Stimulated activated CD4-positive, alpha-beta T cell treated with anti-CD3 and anti-CD28 coated beads, Interleukin-12 subunit alpha, Interleukin-12 subunit beta, amount 100 ng/mL, for 4 hours (primary cell): ENCODE results near the gene PCYT2.

Source experiments
- DNase-seq: peaks from one replicate; pipeline ENCODE4 v3.0.0-alpha.2; 2020

PCYT2 gene

DNA sequence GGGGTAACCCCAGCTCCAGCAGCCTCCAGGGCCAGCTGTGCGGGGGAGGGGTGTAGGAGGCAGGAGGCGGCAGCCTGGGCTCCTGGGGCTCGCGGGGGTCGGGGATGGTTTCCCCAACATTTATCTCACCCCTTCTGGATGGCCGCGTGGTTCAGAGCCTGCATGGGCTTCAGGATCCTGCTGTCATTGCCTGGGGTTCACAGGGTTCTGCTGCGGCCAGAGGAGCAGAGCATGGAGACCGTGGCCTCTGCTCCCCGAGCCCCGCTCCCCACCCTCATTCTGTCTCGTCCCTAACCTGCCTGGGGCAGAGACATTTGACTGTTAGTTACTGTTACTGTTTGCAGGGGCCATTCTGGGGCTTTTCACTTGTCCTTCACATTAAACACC lies 31.0 kb upstream of the PCYT2 start:
- no peak for DNase-seq

- no peak for DNase-seq
These were observed 30.4 kb upstream of the PCYT2 start for GRCh38 chr17:81941484-81942166.

DNA sequence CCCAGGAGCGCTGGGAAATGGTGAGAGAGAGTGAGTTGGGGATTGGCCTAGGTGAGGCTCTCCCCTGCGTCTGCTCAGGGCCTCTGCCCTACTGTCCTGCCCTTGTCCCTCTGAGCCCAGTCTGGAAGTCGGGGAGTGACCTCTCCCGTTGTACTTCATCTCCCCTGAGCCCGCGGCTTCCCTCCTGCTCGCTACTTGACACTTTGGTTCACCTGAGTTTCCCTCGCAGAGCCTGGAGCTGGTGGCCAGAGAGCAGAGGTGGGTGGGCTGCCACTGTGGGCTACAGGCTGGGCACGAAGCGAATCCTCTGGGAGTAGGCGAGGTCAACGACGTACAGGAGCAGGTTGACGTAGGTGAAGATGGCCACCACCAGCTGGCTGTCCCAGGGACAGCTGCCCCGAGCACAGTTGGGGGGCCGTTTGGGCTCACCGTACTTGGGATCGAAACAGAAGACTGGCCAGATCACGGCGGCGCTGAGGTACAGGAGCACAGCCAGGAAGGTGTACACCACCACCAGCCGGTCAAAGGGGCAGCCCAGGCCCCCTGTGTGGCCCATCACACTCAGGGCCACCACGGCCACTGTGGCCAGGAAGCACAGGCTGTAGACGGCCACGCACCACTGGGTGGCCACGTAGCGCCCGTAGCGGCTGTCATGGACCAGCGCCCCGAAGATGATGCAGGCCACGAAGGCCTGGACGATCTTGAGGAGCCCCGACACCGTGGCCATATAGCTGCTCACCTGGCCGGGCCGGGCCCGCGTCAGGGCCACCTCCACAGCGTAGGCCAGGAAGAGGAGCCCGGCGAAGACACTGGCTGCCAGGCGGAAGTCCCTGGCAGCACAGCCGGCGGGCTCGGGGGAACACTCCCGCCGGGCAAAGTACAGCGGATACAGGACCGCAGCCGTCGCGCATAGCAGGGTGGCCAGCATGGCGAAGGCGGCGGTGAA lies 29.6 kb upstream of the PCYT2 start:
- no peak for DNase-seq

GRCh38 chr17:81939881-81940385 lies 28.7 kb upstream of the PCYT2 start:
- DNase-seq: no peak

- no peak for DNase-seq
These were observed 28.0 kb upstream of the PCYT2 start for GRCh38 chr17:81939218-81939617.

GRCh38 chr17:81935709-81936084 lies 24.5 kb upstream of the PCYT2 start:
- no peak for DNase-seq

DNA sequence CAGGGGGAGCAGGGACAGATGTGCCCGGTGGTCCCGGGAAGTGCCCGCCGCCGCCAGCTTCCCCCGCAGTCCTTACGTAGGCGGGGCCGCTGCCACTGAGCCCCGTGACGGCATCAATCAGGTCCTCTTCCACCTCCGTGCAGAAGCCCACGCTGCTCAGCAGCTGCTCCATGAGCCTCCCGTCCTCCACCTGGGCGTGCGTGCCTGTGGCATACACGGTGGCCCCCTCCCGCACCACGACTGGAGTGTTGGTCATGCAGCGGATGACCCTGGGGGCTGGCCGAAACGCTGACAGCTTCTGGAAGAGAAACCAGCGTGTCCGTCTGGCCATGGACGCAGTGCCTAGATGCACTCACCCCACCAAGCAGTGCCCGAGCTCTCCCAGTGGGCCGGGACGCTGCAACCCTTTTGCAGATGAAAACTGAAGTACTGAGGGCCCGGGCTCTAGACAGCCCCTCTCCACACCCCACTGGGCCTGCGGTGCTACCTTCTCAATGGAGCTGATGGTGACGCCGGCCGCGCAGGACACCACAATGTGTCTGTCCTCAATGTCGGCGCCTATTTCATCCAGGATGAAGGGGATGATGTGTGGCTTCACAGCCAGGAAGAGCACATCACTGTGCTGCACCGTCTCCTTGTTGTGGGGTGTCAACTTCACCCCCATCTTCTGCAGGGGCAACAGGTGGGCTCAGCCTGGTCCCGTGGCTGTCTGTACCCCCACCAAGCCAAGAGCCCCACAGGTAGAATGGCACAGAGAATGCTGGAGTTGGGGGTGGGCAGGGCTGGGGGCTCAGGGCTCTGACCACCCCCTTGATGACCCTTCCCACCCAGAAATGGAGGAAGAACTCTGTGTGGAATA lies 23.9 kb upstream of the PCYT2 start:
- no peak for DNase-seq

DNA sequence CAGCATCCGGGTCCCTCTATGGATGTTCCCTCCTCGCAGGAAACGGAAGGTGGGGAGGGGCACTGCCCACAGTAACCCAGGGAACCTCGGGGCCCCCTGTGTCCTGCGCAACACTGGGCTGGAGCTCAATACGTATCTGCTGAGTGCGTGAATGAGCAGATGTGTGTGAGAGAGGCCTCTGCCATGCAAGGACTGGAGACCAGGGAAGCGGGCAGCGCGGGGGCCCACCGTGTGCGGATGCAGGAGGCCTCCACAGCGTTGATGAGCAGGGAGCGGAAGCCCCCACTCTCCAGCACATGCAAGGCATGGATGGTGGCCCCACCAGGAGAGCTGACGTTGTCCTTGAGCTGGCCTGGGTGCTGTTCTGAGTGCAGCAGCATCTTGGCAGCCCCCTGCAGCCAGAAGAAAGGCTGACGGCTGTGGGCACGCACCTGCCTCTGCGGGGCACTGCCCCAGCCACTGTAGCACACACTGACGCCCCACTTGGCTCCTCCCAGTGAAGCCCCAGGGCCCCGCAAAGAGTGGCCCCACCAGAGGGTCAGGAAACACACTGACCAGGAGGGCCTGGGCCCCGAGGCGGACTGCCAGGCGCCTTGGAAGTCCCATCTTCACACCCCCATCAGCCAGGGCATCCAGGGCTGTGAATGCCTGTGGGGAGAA lies 23.0 kb upstream of the PCYT2 start:
- DNase-seq: no peak

DNA sequence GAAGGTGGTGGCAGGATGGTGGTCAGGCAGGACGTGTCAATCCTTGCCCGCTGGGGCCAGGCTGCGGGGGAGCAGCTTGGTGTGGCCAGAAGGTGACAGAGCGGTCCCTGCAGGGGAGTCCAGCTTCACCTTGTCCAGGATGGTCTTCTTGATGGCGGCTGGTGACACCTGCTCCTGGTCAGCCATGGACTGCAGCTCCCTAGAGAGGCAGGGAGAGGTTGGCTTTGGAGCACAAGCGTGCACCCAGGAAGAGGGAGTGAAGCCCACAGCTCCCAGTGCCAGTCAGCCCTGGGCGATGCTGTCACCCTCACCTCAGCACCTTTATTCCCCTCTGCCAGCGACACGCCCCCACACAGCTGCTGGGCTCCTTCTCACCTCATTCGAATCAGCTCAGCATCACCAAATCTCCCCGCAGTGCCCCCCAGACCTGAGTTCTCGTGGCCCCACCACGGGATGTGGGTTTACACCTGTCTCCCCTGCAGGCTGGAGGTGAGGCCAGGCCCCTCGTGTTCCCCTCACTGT lies 22.0 kb upstream of the PCYT2 start:
- no peak for DNase-seq

DNA sequence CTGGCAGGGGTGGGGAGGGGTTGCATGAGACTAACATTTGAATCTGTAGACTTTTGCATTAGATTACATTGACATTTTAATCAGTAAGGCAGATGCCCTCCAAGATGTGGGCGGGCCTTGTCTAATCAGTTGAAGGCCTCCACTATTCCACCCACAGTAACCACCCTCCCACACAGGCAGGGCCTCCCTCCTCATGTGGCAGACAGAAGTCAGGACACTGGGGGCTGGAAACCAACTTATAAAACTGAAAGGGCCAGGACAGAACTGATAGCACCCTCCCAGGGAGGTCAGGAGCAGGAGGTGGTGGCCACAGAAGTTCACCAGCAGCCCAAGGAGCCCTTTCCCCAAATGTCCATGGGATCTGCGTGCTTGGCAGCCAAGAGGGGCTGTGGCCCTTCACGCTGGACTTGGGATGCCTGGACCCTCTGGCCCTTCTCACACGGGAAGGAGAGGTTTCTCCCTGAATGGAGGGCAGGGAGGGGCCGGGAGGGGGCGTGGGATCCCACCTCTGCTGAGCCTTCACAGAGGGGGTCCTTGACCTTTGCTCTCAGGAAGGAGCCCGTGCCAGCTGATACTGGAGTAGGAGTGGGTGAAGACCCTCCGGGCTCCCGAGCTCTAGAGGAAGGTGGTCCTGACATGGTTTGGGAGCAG lies 21.3 kb upstream of the PCYT2 start:
- no peak for DNase-seq

DNA sequence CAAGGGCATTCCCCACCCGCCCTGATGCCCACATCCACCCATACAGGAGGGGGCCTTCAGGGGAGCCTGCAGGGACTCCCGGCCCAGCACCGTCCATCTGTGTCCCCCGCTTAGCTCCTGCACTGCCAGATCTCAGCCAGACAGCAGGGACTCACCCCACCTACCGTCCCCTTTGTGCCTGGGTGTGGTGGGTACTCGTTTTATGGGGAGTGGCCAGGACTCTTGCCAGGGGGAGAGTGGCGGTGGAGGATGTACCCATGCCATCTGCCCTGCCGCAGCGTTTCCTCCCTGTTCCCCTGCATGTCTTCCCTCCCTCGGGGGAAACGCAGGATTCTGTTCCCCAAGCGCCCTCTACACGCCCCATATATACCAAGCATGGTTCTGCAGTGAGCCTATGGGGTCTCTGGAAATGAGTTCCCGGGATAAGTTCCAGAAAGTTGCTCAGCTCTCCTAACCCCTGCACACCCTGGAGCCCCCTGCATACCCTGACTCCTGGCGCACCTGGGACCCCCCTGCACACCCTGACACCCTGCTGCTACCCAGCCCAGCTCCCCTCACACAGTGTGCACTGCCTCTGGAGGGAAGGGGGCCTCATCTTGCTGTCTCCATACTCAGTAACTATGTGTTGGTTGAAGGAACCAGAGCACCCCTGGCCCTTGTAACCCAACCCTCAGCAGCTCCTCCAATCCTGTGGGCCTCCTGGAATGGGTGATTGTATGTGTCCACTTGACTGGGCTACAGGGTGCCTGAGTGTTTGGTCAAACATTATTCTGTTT lies 20.5 kb upstream of the PCYT2 start:
- no peak for DNase-seq

DNA sequence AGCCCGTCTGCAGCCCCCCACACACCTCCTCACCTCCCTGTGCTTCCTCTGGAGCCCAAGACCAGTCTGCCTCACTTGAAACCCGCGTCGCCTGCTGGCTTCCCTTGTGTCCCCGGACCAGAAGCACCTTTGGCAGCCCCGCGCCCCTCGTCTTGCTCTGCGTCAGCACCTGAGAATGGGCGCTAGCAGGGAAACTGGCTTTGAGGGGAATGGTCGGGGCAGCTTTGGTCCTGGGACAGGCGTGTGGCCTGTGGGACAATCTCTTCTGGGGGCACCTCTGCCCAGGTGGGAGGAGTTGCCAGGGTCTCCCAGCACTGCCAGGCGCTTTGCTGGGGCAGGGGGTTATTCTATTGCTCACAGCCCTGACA lies 20.0 kb upstream of the PCYT2 start:
- no peak for DNase-seq

- DNase-seq: no peak
These were observed 19.2 kb upstream of the PCYT2 start for GRCh38 chr17:81930142-81931125.

- DNase-seq: no peak
These were observed 18.3 kb upstream of the PCYT2 start for GRCh38 chr17:81929253-81930141.

DNA sequence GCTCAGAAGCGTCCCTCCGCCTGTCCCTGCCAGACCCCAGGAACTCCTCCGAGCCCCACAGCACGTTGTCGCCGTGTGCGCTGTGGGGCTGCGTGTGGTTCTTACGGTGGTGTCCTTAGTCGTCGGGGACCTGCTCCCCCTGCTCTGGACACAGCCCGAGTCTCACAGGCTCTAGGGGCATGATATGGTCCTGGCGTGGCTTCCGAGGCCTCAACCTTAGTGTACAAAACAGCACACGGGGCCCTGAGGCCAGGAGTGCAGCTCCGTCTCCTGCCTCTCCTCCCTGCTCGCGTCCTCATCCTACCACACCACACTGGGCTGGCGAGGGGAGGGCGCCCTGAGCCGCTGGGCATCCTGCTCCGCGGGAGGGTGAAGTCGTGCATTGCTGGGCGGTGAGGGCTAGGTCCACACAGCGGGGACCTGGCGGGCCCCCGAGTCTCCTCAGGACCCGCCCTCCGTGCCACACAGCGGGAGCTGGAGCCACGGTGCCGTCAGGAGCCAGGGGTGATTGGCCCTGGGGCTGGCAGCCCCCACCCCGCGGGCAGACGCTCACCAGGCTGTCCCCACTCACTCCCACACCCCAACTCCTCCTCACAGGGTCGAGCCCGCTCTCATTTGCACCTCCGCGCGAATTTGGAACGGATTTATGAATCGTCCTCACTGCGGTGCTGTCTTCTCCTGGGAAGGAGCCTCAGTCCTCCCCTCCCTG lies 17.5 kb upstream of the PCYT2 start:
- DNase-seq: no peak

DNA sequence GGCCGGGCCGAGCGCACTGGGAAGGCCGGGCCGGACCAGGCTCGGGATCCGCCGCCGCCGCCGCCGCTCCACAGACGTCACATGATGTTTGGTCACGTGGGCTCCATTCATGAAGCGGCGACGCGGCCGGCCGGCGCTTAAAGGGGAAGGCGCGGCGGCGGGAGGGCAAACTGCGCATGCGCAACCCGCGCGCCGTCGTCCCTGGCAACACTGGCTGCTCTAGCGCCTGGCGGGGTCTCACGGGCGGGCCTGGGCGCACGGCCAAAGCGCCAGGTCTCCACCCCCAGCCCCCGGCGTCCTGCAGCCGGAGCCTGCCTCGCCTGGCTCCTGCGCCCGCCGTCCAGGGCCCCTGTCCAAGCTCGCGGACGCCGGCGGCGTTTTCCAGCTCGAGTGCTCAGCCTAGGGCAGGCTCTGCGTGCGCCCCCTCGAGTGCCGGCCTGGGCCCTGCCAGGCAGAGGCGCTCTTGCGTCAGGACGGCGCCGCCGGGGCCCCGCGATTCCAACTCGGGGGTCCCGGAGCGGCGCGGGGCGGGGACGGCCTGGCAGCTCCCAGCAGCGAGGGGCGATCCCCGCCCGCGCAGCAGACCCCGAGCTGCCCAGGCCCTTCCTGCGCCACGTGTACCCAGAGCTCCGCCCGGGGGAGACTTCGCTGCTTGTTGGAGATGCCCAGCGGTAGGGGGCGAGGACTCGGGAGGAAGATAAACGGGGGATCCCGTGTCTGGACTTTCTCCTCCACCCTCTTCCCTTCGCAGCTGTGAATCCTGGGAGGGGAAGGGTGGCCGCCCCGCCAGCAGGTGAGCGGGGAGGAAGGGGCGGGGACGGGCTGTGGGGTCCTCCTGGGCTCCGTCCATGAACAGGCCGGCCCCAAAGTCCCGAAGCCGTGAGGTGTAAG lies 16.7 kb upstream of the PCYT2 start, which contains the start of gene MAFG:
Gene MAFG, minus strand, starts transcription at position 83 of the 891 bp plus-strand sequence. CDS start 4,550 bp downstream, outside the sequence.
- DNase-seq: peak; percentile 88

DNA sequence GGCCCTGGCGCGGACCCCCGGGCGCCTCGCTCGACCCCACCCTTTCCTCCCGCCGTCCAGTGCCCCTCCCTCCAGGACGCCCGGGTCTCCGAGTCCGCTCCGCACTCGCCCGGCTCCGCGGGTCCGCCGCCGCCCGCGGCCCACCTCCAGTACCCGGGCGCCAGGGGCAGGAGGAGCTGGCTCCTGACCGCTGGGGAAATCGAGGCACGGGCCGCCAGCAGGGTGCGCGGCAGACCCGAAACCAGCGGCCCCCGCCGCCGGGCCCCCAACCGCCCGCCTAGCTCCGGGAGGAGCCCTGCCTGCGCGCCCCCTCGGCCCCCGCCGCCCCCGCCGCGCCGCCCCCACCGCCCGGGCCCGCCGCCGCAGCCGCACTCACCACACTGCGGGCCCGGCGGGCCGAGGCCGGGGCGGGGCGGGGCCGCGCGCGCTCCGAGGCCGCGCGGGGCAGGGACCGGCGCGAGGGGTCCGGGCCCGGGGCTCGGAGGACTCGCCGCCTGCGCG lies 16.0 kb upstream of the PCYT2 start:
- DNase-seq: peak; percentile 44
